ENCODE measurements around the gene NEURL1. TPM values are rescaled to one million over a fixed set of nuclear protein-coding genes. Genes with fewer than 3 reads are reported as not detected.
A peak's percentile ranks its signal among the peaks of the same experiment; 100 is the strongest.
"Not testable (repeated sequence)": the region's sequence is repeated elsewhere in the genome, so short reads cannot be mapped to it uniquely, and the experiment has no call there.

Gene NEURL1
- total RNA-seq, 1 donor from 2014 or later, result 1.3 TPM

GRCh38 chr10:103600956-103601569 lies 107.6 kb downstream of the NEURL1 start:
- TF ChIP-seq, protein P1, sequence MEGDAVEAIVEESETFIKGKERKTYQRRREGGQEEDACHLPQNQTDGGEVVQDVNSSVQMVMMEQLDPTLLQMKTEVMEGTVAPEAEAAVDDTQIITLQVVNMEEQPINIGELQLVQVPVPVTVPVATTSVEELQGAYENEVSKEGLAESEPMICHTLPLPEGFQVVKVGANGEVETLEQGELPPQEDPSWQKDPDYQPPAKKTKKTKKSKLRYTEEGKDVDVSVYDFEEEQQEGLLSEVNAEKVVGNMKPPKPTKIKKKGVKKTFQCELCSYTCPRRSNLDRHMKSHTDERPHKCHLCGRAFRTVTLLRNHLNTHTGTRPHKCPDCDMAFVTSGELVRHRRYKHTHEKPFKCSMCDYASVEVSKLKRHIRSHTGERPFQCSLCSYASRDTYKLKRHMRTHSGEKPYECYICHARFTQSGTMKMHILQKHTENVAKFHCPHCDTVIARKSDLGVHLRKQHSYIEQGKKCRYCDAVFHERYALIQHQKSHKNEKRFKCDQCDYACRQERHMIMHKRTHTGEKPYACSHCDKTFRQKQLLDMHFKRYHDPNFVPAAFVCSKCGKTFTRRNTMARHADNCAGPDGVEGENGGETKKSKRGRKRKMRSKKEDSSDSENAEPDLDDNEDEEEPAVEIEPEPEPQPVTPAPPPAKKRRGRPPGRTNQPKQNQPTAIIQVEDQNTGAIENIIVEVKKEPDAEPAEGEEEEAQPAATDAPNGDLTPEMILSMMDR (IDR thresholded peaks at IDR 0.05; ENCODE audit: insufficient read depth, low read length, poor library complexity, severe bottlenecking), result no peak
- no peaks in the 10 kb centered on the region for H3K36me3 ChIP-seq (ENCODE audit: control insufficient read depth, insufficient read depth, low read length)

DNA sequence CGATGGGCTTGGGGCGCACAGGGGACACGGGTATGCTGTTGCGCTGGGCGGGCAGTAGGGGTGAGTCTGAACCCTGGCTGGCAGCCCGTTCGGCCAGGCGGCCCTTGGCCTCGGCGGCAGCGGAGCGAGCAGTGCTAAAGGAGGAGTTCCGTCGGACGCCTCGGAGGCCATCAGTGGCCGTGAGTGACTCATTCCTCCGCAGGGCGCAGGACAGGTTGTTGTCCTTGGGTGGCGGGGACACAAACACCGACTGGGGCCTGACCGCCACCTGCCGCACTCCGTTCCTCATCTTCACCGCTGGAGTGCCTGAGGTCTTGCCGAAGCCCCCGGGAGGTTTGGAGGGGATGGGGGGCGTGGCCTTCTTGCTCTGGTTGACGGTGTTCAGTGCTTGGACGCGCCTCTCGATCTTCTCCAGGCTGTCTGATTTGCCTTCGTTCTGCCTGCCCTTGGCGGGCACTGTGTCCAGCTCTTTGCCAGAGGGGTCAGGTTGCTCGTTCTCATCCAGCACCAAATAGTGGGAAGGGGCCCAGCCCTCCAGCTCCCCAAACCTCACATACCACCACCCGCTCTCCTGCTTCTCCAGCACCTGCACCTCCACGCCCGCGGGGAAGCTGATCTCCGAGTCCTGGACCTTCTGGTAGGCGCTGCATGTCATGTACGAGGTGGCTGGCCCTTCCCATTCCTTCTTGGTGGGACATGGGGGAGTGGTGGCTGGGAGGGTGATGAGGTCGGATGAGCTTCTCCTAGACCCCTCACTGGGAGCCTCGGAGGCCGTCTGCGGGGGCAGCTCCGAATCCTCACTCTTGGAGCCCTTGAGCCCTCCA lies 108.7 kb downstream of the NEURL1 start:
- no peak for DNase-seq (ENCODE audit: low read depth)
- no peak overlapping the region for H3K4me3 ChIP-seq (ENCODE audit: low read depth, low read length)
- TF ChIP-seq, protein P1 (IDR thresholded peaks at IDR 0.05; ENCODE audit: insufficient read depth, low read length, poor library complexity, severe bottlenecking), result no peak
- H3K27me3 ChIP-seq (ENCODE audit: control insufficient read depth, insufficient read depth, low read length), result no peaks in the 10 kb centered on the region
- H3K36me3 ChIP-seq (ENCODE audit: control insufficient read depth, insufficient read depth, low read length), result no peaks in the 10 kb centered on the region

More at GRCh38 chr10:103600956-103601569, 107.6 kb downstream of the NEURL1 start:
- DNase-seq (ENCODE audit: low read depth), result no peak
- H3K4me3 ChIP-seq (ENCODE audit: low read depth, low read length), result no peak overlapping the region
- H3K27me3 ChIP-seq (ENCODE audit: control insufficient read depth, insufficient read depth, low read length), result no peaks in the 10 kb centered on the region

GRCh38 chr10:103602852-103603155 lies 109.3 kb downstream of the NEURL1 start:
- Histone ChIP-seq H3K36me3 (ENCODE audit: control insufficient read depth, insufficient read depth, low read length) (no peaks in the 10 kb centered on the region), H3K27me3 (ENCODE audit: control insufficient read depth, insufficient read depth, low read length) (no peaks in the 10 kb centered on the region), H3K4me3 (ENCODE audit: low read depth, low read length) (no peak overlapping the region)
- DNase-seq (ENCODE audit: low read depth), result no peak
- TF ChIP-seq, protein P1 (IDR thresholded peaks at IDR 0.05; ENCODE audit: insufficient read depth, low read length, poor library complexity, severe bottlenecking), result no peak

DNA sequence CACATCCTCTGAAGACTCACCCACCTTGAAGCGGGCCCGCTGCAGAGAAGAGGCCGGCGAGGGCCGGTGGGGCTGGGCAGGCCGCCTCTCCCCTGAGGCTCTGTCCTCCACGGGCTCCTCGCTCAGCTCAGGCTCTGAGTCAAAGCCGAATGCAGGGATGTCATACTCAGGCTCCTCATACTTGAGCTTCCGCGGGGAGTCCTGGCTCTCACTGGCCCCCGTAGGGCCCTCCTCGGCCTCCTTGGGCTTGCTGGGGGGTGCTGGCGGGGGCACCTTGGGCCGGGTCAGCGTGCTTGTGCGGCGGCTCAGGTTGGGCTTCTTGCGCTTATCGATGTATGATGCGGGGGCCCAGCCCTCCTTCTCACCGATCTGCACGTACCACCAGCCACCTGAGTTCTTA lies 109.9 kb downstream of the NEURL1 start:
- TF ChIP-seq, protein P1 (IDR thresholded peaks at IDR 0.05; ENCODE audit: insufficient read depth, low read length, poor library complexity, severe bottlenecking), result no peak
- Histone ChIP-seq H3K27me3 (ENCODE audit: control insufficient read depth, insufficient read depth, low read length) (no peaks in the 10 kb centered on the region), H3K36me3 (ENCODE audit: control insufficient read depth, insufficient read depth, low read length) (no peaks in the 10 kb centered on the region), H3K4me3 (ENCODE audit: low read depth, low read length) (no peak overlapping the region)
- no peak for DNase-seq (ENCODE audit: low read depth)

DNA sequence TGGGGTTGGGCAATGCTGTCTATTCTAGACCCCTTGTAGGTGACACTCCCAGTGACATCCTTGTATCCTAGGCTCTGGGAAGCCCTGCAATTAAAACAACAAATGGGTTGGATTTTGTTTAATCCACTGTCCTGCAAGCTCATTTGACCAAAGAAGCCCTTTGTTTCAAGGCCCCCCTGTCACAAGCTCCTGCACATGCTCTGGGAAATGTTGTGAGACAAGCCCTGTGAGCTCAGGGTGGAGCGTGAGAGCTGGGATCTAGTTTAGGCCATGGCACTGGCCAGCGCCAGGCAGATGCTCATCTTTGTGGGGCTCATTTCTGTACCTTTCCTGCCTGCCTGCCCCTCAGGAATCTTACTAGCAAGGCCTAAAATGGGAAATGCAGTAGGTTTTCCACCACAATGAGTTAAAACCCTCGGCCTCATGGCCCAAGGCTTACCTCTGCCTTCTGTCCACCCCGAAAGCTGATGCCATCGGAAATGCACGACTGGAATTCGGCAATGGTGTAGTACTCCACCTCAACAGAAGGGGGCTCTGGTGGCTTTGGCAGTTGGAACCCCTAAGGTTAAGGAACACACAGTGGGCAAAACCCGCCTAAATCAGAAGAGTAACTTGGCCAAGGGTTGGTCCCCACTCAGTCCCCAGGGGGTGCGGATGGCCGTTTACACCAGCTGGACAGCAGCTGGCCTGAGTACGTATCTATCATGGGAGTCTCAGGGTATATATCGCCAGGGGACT lies 112.0 kb downstream of the NEURL1 start:
- TF ChIP-seq, protein P1 (IDR thresholded peaks at IDR 0.05; ENCODE audit: insufficient read depth, low read length, poor library complexity, severe bottlenecking), result peak; percentile 57
- Histone ChIP-seq H3K27me3 (ENCODE audit: control insufficient read depth, insufficient read depth, low read length) (no peaks in the 10 kb centered on the region), H3K4me3 (ENCODE audit: low read depth, low read length) (no peak overlapping the region), H3K36me3 (ENCODE audit: control insufficient read depth, insufficient read depth, low read length) (no peaks in the 10 kb centered on the region)
- DNase-seq (ENCODE audit: low read depth), result no peak

- not testable (repeated sequence) for H3K4me3 ChIP-seq (ENCODE audit: low read depth, low read length); H3K36me3 ChIP-seq (ENCODE audit: control insufficient read depth, insufficient read depth, low read length); DNase-seq (ENCODE audit: low read depth); H3K27me3 ChIP-seq (ENCODE audit: control insufficient read depth, insufficient read depth, low read length)
These were observed 112.6 kb downstream of the NEURL1 start for GRCh38 chr10:103606097-103606438.

- H3K27me3 ChIP-seq (ENCODE audit: control insufficient read depth, insufficient read depth, low read length); DNase-seq (ENCODE audit: low read depth); H3K36me3 ChIP-seq (ENCODE audit: control insufficient read depth, insufficient read depth, low read length); H3K4me3 ChIP-seq (ENCODE audit: low read depth, low read length): not testable (repeated sequence)
These were observed 113.5 kb downstream of the NEURL1 start for GRCh38 chr10:103607051-103607450.

DNA sequence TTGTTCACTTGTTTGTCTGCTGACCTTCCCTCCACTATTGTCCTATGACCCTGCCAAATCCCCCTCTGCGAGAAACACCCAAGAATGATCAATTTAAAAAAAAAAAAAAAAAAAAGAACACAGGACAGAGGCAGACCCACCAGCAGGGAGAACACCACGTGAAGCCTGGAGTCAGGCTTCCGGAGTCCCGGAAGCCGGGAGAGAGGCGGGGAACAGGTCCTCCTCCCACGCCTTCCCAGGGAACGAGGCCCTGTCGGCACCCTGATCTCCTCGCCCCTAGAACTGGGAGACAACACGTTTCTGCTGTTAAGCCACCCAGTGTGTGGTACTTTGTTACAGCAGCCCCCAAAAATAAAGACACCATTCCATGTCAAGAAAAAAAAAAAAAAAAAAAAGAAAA lies 114.6 kb downstream of the NEURL1 start:
- DNase-seq (ENCODE audit: low read depth); H3K4me3 ChIP-seq (ENCODE audit: low read depth, low read length); H3K36me3 ChIP-seq (ENCODE audit: control insufficient read depth, insufficient read depth, low read length); H3K27me3 ChIP-seq (ENCODE audit: control insufficient read depth, insufficient read depth, low read length): not testable (repeated sequence)
